HCT116 (cell line): Measurements from ENCODE around the gene HARS2. TPM values are rescaled to one million over a fixed set of nuclear protein-coding genes. Genes with fewer than 3 reads are reported as not detected.

ENCODE experiments used
- ATAC-seq: fragments of 200-7000 bp; cut with Tn5 transposase; 2 replicates; pipeline ENCODE4 v1.9.1; 2020; ENCODE audit warnings: mild to moderate bottlenecking, moderate library complexity
- BruUV-seq: library from RNA; stranded (reverse); fragments of 400-500 nt; replicated peaks from 2 replicates; lab custom pipeline; 2021; lab: Mats Ljungman, UMichigan
- CTCF ChIA-PET: fragments of 300-600 bp; sonication (Branson Sonifier 250); formaldehyde crosslinking; loops from one replicate; lab custom pipeline; 2021; ENCODE audit warnings: antibody characterized with exemption; lab: Charles Lee
- POLR2A ChIA-PET: fragments of 300-600, 350-600 bp; sonication (Branson Sonifier 250); formaldehyde crosslinking; loops from one replicate; lab custom pipeline; 2021; ENCODE audit warnings: antibody characterized with exemption; lab: Charles Lee
- RAD21 ChIA-PET, 2 experiments: fragments of 300-600 bp; sonication (Branson Sonifier 250); formaldehyde crosslinking; loops; one replicate each; lab custom pipeline; 2023; ENCODE audit warnings: low total read pairs in 2 of 2; ENCODE audit not compliant: uncharacterized antibody in 2 of 2, unreplicated experiment in 2 of 2, low non-redundant PET in 1 of 2; lab: Charles Lee
- DNase-seq: peaks from one replicate; pipeline ENCODE4 v3.0.0-alpha.2; 2010; ENCODE audit warnings: low read depth, low spot score
- H2AFZ ChIP-seq: fragments of 200-600 bp; shearing (Covaris generic), sonication (generic); 2 replicates; pipeline ENCODE4 v1.6.1; 2017; ENCODE audit warnings: low read depth, mixed run types, mixed read lengths, antibody characterized with exemption, low read length; ENCODE audit not compliant: poor library complexity, severe bottlenecking
- H3K27ac ChIP-seq: 2 replicates; pipeline ENCODE4 v1.5.1; 2012; ENCODE audit warnings: low read depth, low read length
- H3K27me3 ChIP-seq: fragments of 200-600 bp; sonication (generic); 2 replicates; pipeline ENCODE4 v1.6.1; 2016; ENCODE audit warnings: mixed run types, low read length, mixed read lengths; ENCODE audit not compliant: insufficient read depth
- H3K36me3 ChIP-seq, 2 experiments: fragments of 200-500 bp in 1 of 2; fragments of 200-600 bp in 1 of 2; sonication (Bioruptor generic) in 1 of 2; sonication (generic) in 1 of 2; 2 replicates each; pipeline versions ENCODE4 v1.5.1 to v1.6.1; 2014 to 2016; ENCODE audit warnings: low read length in 2 of 2, inconsistent platforms in 1 of 2, mixed read lengths in 1 of 2, mixed run types in 1 of 2; ENCODE audit not compliant: insufficient read depth in 2 of 2, control insufficient read depth in 1 of 2
- H3K4me1 ChIP-seq, 2 experiments: fragments of 200-600 bp in 1 of 2; sonication (generic) in 1 of 2; 2 replicates each; pipeline versions ENCODE4 v1.5.1 to v1.6.1; 2012 to 2017; ENCODE audit warnings: low read length in 2 of 2, inconsistent platforms in 1 of 2, mild to moderate bottlenecking in 1 of 2, mixed read lengths in 1 of 2, mixed run types in 1 of 2, moderate library complexity in 1 of 2; ENCODE audit not compliant: insufficient read depth in 2 of 2, control insufficient read depth in 1 of 2
- H3K4me2 ChIP-seq: fragments of 200-600 bp; sonication (generic); 2 replicates; pipeline ENCODE4 v1.6.1; 2017; ENCODE audit warnings: mixed run types, low read length, mixed read lengths
- H3K4me3 ChIP-seq, 2 experiments: fragments of 200-600 bp in 1 of 2; sonication (generic) in 1 of 2; replicated peaks in 1 of 2; 2 replicates each; pipeline ENCODE4 v1.5.1; 2011 to 2016; ENCODE audit warnings: low read length in 2 of 2, control low read depth in 1 of 2, low read depth in 1 of 2, mild to moderate bottlenecking in 1 of 2, mixed read lengths in 1 of 2, mixed run types in 1 of 2
- H3K79me2 ChIP-seq: fragments of 200-600 bp; sonication (generic); 2 replicates; pipeline ENCODE4 v1.6.1; 2017; ENCODE audit warnings: mild to moderate bottlenecking, mixed run types, low read length, moderate library complexity, mixed read lengths; ENCODE audit not compliant: insufficient read depth
- H3K9ac ChIP-seq: fragments of 200-600 bp; sonication (generic); 2 replicates; pipeline ENCODE4 v1.6.1; 2016; ENCODE audit warnings: low read length, mixed read lengths
- H3K9me2 ChIP-seq: fragments of 200-600 bp; sonication (generic), shearing (Covaris generic); 2 replicates; pipeline ENCODE4 v1.6.1; 2017; ENCODE audit warnings: mixed run types, mild to moderate bottlenecking, moderate library complexity; ENCODE audit not compliant: insufficient read depth
- H3K9me3 ChIP-seq, 2 experiments: fragments of 200-500 bp in 1 of 2; fragments of 200-600 bp in 1 of 2; sonication (Bioruptor generic) in 1 of 2; sonication (generic) in 1 of 2; 2 replicates each; pipeline ENCODE4 v1.6.1; 2014 to 2017; ENCODE audit warnings: low read length in 2 of 2, mixed read lengths in 2 of 2, inconsistent platforms in 1 of 2, low read depth in 1 of 2, mild to moderate bottlenecking in 1 of 2, mixed run types in 1 of 2, moderate library complexity in 1 of 2; ENCODE audit not compliant: control insufficient read depth in 1 of 2, insufficient read depth in 1 of 2
- H4K20me1 ChIP-seq: fragments of 200-600 bp; sonication (generic), shearing (Covaris generic); 2 replicates; pipeline ENCODE4 v1.6.1; 2017; ENCODE audit warnings: mixed run types, mild to moderate bottlenecking, moderate library complexity; ENCODE audit not compliant: insufficient read depth
- CBX3 ChIP-seq: IDR thresholded peaks from 2 replicates; pipeline ENCODE4 v1.6.1; 2012; ENCODE audit warnings: low read depth
- EGR1 ChIP-seq: IDR thresholded peaks from 2 replicates; pipeline ENCODE4 v1.6.1; 2012; ENCODE audit warnings: low read depth
- FOSL1 ChIP-seq: IDR thresholded peaks from 2 replicates; pipeline ENCODE4 v1.6.1; 2012; ENCODE audit warnings: low read depth
- POLR2A ChIP-seq: IDR thresholded peaks from 2 replicates; pipeline ENCODE4 v1.7.0; 2011; ENCODE audit warnings: borderline replicate concordance; ENCODE audit not compliant: insufficient read depth, insufficient read length; ENCODE audit errors: extremely low read depth
- POLR2AphosphoS5 ChIP-seq: IDR thresholded peaks from 2 replicates; pipeline ENCODE4 v1.6.1; 2011; ENCODE audit warnings: mild to moderate bottlenecking, low read depth, low read length, moderate library complexity
- SIN3A ChIP-seq: IDR thresholded peaks from 2 replicates; pipeline ENCODE4 v1.6.1; 2012; ENCODE audit warnings: low read depth
- TCF7L2 ChIP-seq: IDR thresholded peaks from 2 replicates; pipeline ENCODE4 v1.7.0; 2011; ENCODE audit warnings: borderline replicate concordance, inconsistent platforms; ENCODE audit not compliant: insufficient read depth, insufficient read length; ENCODE audit errors: extremely low read depth
- intact Hi-C: fragments of 100-400 bp; cut with micrococcal nuclease; formaldehyde crosslinking; loops from 2 replicates; pipeline ENCODE4 v1.10.0; 2022
- total RNA-seq: library from RNA; stranded (reverse); gene quantifications from one replicate; pipeline ENCODE4 v1.2.1, GENCODE V29; 2021; ENCODE audit not compliant: unreplicated experiment
- TF ChIP-seq, protein P1 (sequence below), 3 experiments: fragments of 200-600 bp in 1 of 3; sonication (generic) in 1 of 3; IDR thresholded peaks in 2 of 3; conservative IDR thresholded peaks in 1 of 3; 2 replicates each; pipeline ENCODE4 v1.5.1; 2012 to 2017; ENCODE audit warnings: low read depth in 2 of 3, low read length in 2 of 3, antibody characterized with exemption in 1 of 3, borderline replicate concordance in 1 of 3, control low read depth in 1 of 3, mild to moderate bottlenecking in 1 of 3, mixed read lengths in 1 of 3, mixed run types in 1 of 3, moderate library complexity in 1 of 3; ENCODE audit not compliant: insufficient read depth in 1 of 3

HARS2 gene
- total RNA-seq, 1 experiment from 2014 or later: 38.8 TPM

DNA sequence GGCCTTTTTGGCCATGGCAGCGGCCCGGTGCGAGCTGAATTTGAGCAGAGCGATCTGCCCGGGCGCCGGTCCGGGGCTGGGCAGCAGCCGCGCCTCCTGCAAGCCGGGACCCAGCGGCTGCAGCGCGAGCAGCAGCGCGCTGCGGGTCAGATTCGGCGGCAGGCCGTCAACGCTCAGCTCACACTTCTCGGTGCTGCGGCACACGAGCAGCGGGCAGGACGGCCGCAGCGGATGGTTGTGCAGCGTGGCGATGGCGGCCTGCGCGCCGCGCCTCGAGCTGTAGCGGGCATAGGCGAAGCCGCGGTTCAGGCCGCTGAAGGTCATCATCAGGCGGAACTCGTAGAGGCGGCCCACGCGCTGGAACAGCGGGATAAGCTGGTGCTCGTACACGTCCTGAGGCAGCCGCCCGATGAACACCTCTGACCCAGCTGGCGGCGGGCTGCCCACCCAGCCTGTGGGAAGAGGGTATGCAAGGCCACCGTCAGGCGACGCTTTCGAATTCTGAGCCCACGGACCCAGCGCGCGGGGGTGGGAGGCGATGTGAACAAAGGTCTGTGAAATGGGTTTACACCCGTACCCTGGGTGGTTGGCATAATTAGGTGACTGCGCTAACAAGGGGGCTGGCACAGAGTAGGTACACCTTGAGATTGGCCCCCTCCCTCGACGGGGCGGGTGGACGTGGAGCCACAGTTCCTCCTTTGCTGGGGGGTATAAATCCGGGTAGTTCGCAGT, 18.6 kb upstream of the HARS2 start:
- peaks cover 38 to 44% of the 10 kb centered on the region in 2 experiments; a peak in 3 of 4 replicates for H3K36me3 ChIP-seq
- H3K4me2 ChIP-seq: no peak overlapping the region
- H3K79me2 ChIP-seq: peaks cover 18% of the 10 kb centered on the region
- DNase-seq: no peak
- H3K9ac ChIP-seq: no peak overlapping the region
- peak; percentile 5; the same call in 1 of the 2 replicates for ATAC-seq
- no peak overlapping the region for H2AFZ ChIP-seq
- POLR2A ChIA-PET: interaction anchor here (1.2 kb wide), 1 partner anchor 18 kb away, joined by 3 read pairs; no protein-coding TSS in a partner anchor
- no TSS peak for BruUV-seq
- H3K4me3 ChIP-seq: no peak overlapping the region
- H3K4me1 ChIP-seq: no peaks in the 10 kb centered on the region
- intact Hi-C loops: no loop called here
- H3K27ac ChIP-seq: no peak overlapping the region
- CTCF ChIA-PET: no interaction called here
- H3K27me3 ChIP-seq: no peaks in the 10 kb centered on the region
- H3K9me3 ChIP-seq: no peaks in the 10 kb centered on the region
- no peaks in the 10 kb centered on the region for H4K20me1 ChIP-seq
- RAD21 ChIA-PET: no interaction called here
- H3K9me2 ChIP-seq: no peaks in the 10 kb centered on the region
- no peak for TF ChIP-seq POLR2AphosphoS5
- TF ChIP-seq FOSL1: no peak
- no peak for TF ChIP-seq CBX3
- TF ChIP-seq TCF7L2: no peak
- TF ChIP-seq EGR1: no peak
- no peak for TF ChIP-seq SIN3A

DNA sequence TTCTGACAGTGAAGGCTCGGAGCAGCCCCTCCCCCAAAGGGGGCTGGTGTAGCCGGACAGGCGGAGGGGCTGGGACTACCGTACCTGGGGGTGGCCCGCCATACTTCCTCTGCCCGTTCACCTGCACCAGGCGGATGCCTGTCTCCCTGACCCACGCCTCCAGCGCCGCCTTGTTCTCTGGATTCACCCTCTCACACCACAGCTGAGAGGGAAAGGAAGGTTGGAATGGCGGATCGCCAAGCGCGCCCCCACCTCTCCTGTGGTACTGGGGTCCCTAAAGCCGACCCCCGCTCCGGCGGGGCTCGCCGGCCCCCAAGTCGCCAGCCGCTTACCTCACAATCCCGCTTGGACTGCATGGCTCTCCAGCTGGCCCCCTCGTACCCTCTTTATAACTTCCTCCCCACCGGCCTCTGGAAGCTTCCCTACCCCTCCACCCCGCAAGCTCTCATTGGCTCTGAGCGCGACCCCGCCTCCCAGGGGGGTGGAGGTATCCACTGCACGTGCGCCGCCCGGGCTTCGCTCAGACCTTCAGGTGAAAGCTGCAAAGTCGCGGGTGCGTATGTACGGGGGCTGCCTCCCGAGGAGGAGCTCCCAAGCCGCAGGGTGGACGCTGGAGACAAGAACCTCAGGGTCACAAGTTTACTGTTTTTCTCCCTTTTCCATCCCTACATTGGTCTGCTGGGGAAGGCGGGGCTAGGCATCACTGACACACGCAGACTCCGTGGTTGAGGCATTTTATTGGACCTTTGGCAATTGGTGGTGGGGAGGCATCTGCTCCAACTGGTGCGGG, 17.9 kb upstream of the HARS2 start, which contains the start of gene DND1:
DND1 (minus strand) TSS at position 390 of the 790 bp plus-strand sequence; CDS start at position 356, 34 bp downstream.
- BruUV-seq: no TSS peak
- intact Hi-C loops: no loop called here
- TF ChIP-seq, protein P1, sequence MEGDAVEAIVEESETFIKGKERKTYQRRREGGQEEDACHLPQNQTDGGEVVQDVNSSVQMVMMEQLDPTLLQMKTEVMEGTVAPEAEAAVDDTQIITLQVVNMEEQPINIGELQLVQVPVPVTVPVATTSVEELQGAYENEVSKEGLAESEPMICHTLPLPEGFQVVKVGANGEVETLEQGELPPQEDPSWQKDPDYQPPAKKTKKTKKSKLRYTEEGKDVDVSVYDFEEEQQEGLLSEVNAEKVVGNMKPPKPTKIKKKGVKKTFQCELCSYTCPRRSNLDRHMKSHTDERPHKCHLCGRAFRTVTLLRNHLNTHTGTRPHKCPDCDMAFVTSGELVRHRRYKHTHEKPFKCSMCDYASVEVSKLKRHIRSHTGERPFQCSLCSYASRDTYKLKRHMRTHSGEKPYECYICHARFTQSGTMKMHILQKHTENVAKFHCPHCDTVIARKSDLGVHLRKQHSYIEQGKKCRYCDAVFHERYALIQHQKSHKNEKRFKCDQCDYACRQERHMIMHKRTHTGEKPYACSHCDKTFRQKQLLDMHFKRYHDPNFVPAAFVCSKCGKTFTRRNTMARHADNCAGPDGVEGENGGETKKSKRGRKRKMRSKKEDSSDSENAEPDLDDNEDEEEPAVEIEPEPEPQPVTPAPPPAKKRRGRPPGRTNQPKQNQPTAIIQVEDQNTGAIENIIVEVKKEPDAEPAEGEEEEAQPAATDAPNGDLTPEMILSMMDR (IDR thresholded peaks at IDR 0.05 in 2 of 3, conservative IDR thresholded peaks at IDR 0.05 in 1 of 3; ENCODE audit: borderline replicate concordance in 1 of 3, insufficient read depth in 1 of 3, low read depth in 2 of 3, low read length in 2 of 3): no peak
- no peak for TF ChIP-seq POLR2A
- peak; percentile 46; the same call in 1 of the 2 replicates for TF ChIP-seq POLR2AphosphoS5
- Histone ChIP-seq H3K79me2 (peaks cover 10% of the 10 kb centered on the region; the same call in 1 of the 2 replicates), H3K4me3 (no peak within 1 kb of the TSS), H3K9ac (no peak within 1 kb of the TSS), H3K9me3 (no peaks in the 10 kb centered on the region), H3K27ac (no peak within 1 kb of the TSS), H3K36me3 (peaks cover 40 to 41% of the 10 kb centered on the region in 2 experiments; a peak in 3 of 4 replicates), H2AFZ (no peak within 1 kb of the TSS), H4K20me1 (no peaks in the 10 kb centered on the region), H3K27me3 (no peaks in the 10 kb centered on the region), H3K4me1 (no peaks in the 10 kb centered on the region), H3K9me2 (no peaks in the 10 kb centered on the region), H3K4me2 (no peak within 1 kb of the TSS)
- DNase-seq (no peak), ATAC-seq (peak; percentile 44)
- ChIA-PET RAD21 (no interaction called here), POLR2A (interaction anchor here (0.7 kb wide), 1 partner anchor 253 kb away, joined by 4 read pairs; the partner anchor contains the start of gene PCDHAC1), CTCF (no interaction called here)
